GM19452 (cell line): ENCODE data around the gene SULT2B1.
"Not testable (repeated sequence)": the region's sequence is repeated elsewhere in the genome, so short reads cannot be mapped to it uniquely, and the experiment has no call there.

ENCODE experiments used
- ATAC-seq: cut with Tn5 transposase; IDR thresholded peaks from one replicate; pipeline ENCODE4 v1.9.1; 2021; ENCODE audit not compliant: unreplicated experiment

The SULT2B1 gene

DNA sequence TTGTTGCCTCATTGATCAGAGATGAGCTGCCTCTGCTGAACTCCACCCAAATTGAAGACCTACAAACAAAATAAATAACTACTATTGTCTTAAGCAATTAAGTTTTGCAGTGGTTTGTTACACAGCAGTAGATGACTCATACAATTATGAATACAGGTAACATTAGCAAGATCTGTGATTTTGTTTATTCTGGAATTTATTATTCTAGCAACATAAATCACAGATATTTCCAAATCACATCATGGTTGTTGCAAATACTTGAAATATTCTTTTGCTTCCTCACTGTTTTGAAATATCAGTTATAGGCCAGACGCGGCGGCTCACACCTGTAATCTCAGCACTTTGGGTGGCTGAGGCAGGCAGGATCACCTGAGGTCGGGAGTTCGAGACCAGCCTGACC is 27.2 kb upstream of the SULT2B1 start:
- ATAC-seq = no peak

GRCh38 chr19:48529156-48529555 is 22.8 kb upstream of the SULT2B1 start:
- no peak for ATAC-seq

DNA sequence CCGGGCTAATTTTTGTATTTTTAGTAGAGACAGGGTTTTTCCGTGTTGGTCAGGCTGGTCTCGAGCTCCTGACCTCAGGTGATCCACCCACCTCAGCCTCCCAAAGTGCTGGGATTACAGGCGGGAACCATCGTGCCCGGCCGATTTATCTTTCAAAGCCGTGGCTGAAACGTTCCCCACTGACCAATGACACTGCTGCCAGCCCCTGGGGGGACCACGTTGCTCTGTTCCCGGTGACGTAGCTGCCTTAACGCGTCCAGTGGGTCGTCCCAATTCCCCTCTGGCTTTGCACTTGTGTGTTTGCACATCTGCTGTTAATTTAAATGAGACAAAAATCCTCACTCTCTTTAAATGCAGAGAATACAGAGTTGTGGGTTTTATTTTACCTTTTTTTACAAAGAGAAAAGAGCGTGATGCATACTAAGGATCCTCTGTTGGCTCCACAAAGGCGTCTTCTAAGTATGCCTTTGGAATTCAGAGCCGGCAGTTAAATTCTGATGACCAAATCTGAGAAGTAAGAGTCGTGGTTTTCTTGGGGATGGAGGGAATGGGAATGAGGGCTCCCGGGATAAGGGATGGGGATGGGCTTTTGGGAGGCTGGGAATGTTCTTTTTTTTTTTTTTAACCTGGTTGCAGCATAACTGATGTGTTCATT is 21.8 kb upstream of the SULT2B1 start:
- ATAC-seq = no peak

- no peak for ATAC-seq
These were observed 21.2 kb upstream of the SULT2B1 start for GRCh38 chr19:48530770-48531169.

- no peak for ATAC-seq
These were observed 18.2 kb upstream of the SULT2B1 start for GRCh38 chr19:48533770-48534169.

- no peak for ATAC-seq
These were observed 14.4 kb upstream of the SULT2B1 start for GRCh38 chr19:48537541-48537940.

GRCh38 chr19:48538057-48538456 is 13.9 kb upstream of the SULT2B1 start:
- ATAC-seq = not testable (repeated sequence)

DNA sequence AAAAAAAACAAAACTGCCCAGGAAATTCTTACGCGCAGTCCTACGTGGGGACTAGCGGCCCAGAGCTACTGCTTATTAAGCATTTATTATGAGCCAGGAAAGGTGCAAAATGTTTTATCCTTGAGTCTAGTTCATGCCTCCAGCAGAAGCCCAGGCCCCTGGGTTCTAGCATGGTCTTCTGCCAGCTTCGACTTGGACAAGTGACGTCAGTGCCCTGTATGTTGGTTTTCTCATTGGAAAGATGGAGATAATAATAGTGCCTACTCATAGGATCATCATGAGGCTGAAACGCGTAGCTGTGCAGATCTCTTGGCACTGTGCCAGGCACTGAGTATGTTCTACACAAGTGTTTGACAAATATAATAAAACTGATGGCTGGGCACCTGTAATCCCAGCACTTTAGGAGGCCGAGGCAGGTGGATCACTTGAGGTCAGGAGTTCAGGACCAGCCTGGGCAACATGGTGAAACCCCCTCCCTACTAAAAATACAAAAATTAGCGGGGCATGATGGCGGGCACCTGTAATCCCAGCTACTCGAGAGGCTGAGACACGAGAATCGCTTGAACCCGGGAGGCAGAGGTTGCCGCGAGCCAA is 12.4 kb upstream of the SULT2B1 start:
- ATAC-seq = no peak

DNA sequence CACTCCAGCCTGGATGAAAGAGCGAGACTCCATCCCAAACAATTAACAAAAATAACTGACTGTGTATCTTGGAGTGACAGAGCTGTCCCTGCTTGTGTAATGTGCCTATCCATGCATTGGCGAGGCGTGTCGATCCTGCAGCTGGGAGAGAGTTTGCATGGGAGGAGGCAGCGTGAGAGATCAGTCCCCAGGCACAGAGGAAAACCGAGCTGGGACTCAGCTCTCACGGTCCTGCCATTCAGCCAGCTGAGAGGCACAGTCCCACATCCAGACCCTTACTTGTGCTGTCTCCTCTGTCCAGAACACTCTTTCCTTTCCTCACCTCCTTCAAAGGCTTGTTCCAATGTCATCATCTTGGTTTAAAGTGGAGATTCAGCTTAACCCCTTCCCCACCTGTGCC is 11.9 kb upstream of the SULT2B1 start:
- ATAC-seq = no peak

GRCh38 chr19:48541813-48542212 is 10.2 kb upstream of the SULT2B1 start:
- ATAC-seq = no peak

- no peak for ATAC-seq
These were observed 8.8 kb upstream of the SULT2B1 start for GRCh38 chr19:48543121-48543710.

GRCh38 chr19:48544856-48545750 is 6.9 kb upstream of the SULT2B1 start:
- no peak for ATAC-seq

- no peak for ATAC-seq
These were observed 4.2 kb upstream of the SULT2B1 start for GRCh38 chr19:48547722-48548121.

DNA sequence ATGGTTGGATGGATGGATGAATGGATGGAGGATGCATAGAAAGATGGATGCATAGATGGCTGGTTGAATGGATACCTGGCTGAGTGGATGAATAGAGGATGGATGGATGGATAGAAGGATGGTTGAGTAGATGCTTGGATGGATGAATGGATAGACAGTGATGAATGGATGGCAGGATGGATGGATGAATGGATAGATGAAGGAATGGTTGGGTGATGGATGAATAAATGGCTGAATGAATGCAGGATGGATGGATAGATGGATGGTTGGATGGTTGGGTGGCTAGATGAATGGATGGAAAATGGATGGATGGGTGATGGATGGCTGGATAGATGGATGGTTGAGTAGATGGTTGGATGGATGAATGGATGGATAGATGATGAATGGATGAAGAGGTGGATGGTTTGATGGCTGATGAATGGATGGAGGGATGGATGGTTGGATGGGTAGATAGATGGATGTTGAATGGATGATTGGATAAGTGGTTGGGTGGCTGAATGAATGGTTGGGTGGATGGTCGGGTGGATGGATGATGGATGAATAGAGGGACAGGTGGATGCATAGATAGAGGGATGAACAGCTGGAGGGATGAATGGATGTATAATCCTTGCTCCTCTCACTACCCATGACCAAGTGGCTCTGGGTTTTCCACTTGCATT is 3.6 kb upstream of the SULT2B1 start:
- ATAC-seq = no peak

- no peak for ATAC-seq
These were observed 2.6 kb upstream of the SULT2B1 start for GRCh38 chr19:48549380-48549779.

DNA sequence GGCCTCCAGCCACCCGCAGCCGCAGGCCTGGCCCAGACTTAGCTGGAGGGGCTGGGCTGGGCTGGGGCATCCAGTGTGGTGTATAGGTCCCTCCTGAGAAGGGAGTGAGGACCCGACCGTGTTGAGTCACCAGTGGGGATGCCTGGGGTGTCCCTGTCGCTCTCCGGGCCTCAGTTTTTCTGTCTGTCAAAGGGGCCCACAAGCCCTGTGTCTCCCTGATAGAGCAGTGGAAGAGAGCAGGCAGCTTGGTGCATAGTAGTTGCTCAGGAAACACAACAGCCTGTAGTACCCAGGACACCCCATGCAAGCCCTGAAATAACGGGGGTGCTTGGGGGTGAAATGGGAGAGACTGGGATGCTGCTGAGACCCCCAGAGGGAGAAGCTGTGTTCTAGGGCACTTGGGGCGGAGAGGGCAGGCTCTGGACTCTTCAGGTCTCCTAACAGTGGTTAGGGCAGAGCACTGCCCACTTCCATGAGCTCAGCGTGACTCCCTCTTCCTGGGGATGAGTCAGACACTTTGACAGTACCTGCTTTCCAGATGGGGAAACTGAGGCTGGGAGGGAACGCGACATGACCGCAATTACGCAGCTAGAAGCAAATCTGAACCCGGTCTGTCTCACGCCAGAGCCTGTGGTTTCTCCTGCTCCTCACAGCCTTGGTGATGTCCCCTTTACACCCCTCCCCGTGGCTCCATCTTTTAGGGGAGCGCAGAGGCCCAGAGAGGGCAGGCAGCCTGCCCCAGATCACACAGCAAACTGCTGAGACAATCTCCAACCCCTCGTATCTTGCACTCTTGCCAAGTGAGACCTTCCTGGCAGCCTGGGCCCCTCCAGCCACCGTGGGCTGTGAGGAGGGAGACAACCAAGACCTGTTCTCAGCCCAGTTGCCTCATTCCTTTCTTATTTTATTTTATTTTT is 692 bp downstream of the SULT2B1 start:
- ATAC-seq = no peak

- ATAC-seq = no peak
These were observed 1.9 kb downstream of the SULT2B1 start for GRCh38 chr19:48553676-48554384.

DNA sequence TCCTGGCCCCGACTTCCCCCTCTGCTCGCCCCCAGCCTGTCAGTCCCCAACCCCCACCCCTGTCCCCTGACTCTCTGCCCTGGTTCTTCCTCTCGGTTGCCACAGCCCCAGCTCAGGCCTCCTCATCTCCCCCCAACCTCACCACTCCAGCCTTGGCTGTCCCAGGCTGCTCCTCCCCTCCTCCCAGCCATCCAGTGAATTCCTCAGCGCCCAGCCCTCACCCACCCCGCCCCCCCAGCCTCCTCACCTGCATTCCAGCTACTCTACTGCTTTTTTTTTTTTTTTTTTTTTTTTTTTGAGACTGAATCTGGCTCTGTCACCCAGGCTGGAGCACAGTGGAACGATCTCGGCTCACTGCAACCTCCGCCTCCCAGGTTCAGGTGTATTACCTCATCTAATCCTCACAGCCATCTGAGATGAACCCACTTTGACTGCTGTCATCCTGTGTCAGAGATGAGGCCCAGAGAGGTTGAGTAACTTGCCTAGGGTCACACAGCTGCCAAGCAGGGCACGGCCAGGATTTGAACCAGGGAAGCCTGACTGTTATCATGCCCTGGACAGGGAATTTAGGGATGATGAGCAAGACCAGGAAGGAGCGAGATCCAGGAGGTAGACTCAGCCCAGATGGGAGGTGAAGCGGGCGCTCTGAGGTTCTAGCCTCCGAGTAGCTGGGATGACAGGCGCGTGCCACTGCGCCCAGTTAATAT is 2.6 kb downstream of the SULT2B1 start:
- no peak for ATAC-seq

DNA sequence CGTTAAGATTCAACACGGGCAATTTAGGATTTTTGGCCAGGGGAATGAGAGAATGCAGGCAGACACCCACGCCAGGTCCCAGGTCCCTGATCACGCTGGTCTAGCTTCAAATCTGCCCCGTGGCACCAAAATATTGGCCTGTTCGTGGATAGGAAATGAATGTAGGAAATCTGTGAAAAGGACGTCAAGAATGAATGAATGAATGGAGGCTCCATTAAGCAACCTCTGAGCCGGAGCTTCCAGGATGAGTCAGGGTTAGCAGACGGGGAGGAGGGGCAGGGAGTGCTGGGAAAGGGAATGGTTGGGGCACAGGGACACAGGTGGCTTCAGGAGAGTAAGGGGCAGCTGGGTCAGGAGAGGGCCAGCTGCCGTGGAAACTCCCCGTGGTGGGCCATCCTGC is 4.2 kb downstream of the SULT2B1 start:
- ATAC-seq = no peak
